Activated B cell treated with CpG ODN at 0.5 μM for 24 hours (primary cell): Measurements from ENCODE around the gene PADI2. TPM values are rescaled to one million over a fixed set of nuclear protein-coding genes. Genes with fewer than 3 reads are reported as not detected.

Source experiments
- ATAC-seq: fragments of 200-7000 bp; cut with Tn5 transposase; one replicate; pipeline ENCODE4 v1.10.0; 2021; ENCODE audit warnings: low read depth, mild to moderate bottlenecking, moderate library complexity
- CTCF ChIA-PET: fragments of 350-600 bp; sonication (Branson Sonifier 250); formaldehyde crosslinking; loops from one replicate; lab custom pipeline; 2021; ENCODE audit warnings: antibody characterized with exemption; lab: Charles Lee
- POLR2A ChIA-PET: fragments of 350-600 bp; sonication (Branson Sonifier 250); formaldehyde crosslinking; loops from one replicate; lab custom pipeline; 2021; ENCODE audit warnings: antibody characterized with exemption; lab: Charles Lee
- DNase-seq: peaks from one replicate; pipeline ENCODE4 v3.0.0; 2022
- H3K27ac Mint-ChIP-seq: one replicate; pipeline ENCODE4 v1.8.0; 2020; ENCODE audit warnings: mixed read lengths
- H3K27me3 Mint-ChIP-seq: one replicate; pipeline ENCODE4 v1.8.0; 2021; ENCODE audit warnings: mixed read lengths
- H3K36me3 Mint-ChIP-seq: one replicate; pipeline ENCODE4 v1.8.0; 2021; ENCODE audit warnings: low read depth, mixed read lengths
- H3K4me1 Mint-ChIP-seq: one replicate; pipeline ENCODE4 v1.8.0; 2021; ENCODE audit warnings: mixed read lengths
- H3K4me3 Mint-ChIP-seq: one replicate; pipeline ENCODE4 v1.8.0; 2020; ENCODE audit warnings: mild to moderate bottlenecking, mixed read lengths
- H3K9me3 Mint-ChIP-seq: one replicate; pipeline ENCODE4 v1.8.0; 2020; ENCODE audit warnings: mixed read lengths
- intact Hi-C: fragments of 100-400 bp; cut with micrococcal nuclease; formaldehyde crosslinking; loops from one replicate; pipeline ENCODE4 v1.15.1; 2024
- total RNA-seq: library from RNA; stranded (reverse); gene quantifications from 2 replicates; pipeline ENCODE4 v1.2.3, GENCODE V29; 2022
- TF ChIP-seq, protein P1 (sequence below): fragments of 200-600 bp; IDR thresholded peaks from one replicate; pipeline ENCODE4 v1.8.0; 2022; ENCODE audit warnings: antibody characterized with exemption, mild to moderate bottlenecking

PADI2 gene
- total RNA-seq, 1 donor from 2014 or later: 7.2 TPM

DNA sequence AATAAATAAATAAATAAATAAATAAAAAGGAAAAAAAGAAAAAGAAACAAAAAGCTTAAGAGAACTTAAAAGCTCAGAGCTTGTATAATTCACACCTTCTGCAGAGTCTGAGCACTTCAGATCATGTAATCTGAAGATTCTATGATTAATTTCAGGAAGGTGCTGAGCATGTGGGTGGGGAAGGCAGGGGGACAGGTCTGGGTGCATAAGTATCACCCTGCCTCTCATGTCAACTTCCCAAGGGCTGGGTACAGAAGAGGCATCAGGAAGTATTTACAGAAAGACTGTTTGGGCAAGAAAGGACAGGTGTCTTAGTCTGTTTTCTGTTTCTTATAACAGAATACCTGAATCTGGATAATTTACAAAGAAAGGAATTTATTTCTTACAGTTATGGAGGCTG, 20.4 kb upstream of the PADI2 start:
- CTCF ChIA-PET: no interaction called here
- intact Hi-C loops: no loop called here
- Mint-ChIP-seq H3K27me3 (peaks cover 3% of the 10 kb centered on the region), H3K4me3 (no peak overlapping the region), H3K27ac (peak overlapping the region; percentile 56), H3K9me3 (no peaks in the 10 kb centered on the region), H3K36me3 (no peaks in the 10 kb centered on the region), H3K4me1 (peaks cover 33% of the 10 kb centered on the region)
- TF ChIP-seq, protein P1, sequence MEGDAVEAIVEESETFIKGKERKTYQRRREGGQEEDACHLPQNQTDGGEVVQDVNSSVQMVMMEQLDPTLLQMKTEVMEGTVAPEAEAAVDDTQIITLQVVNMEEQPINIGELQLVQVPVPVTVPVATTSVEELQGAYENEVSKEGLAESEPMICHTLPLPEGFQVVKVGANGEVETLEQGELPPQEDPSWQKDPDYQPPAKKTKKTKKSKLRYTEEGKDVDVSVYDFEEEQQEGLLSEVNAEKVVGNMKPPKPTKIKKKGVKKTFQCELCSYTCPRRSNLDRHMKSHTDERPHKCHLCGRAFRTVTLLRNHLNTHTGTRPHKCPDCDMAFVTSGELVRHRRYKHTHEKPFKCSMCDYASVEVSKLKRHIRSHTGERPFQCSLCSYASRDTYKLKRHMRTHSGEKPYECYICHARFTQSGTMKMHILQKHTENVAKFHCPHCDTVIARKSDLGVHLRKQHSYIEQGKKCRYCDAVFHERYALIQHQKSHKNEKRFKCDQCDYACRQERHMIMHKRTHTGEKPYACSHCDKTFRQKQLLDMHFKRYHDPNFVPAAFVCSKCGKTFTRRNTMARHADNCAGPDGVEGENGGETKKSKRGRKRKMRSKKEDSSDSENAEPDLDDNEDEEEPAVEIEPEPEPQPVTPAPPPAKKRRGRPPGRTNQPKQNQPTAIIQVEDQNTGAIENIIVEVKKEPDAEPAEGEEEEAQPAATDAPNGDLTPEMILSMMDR: no peak
- POLR2A ChIA-PET: interaction anchor here (4.1 kb wide), 1 partner anchor 12 kb away, joined by 98 read pairs; no protein-coding TSS in a partner anchor
- DNase-seq (no peak), ATAC-seq (no peak)

DNA sequence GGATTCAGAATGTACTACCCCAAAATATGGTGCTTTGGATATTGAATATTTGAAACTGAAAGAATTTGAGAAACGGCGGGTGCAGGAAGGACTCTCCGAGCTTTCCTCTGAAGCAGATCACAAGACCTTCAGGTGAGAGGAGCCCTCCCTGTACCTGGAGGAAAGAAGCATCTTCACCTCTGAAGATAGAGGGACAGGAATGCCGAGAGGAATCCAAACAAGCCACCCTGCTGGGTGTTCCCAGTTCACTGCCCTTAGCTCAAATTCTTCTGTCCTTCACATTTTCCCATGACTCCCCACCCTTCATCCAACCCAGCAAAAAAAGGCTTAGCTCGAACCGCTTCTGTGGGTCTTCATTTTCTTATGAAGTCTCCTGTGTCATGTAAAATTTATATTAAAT, 18.2 kb upstream of the PADI2 start:
- no peak overlapping the region for H3K4me3 Mint-ChIP-seq
- DNase-seq (no peak), ATAC-seq (no peak)
- H3K9me3 Mint-ChIP-seq: no peaks in the 10 kb centered on the region
- H3K36me3 Mint-ChIP-seq: no peaks in the 10 kb centered on the region
- POLR2A ChIA-PET: interaction anchor here (0.7 kb wide), 1 partner anchor 71 kb away, joined by 3 read pairs; no protein-coding TSS in a partner anchor
- intact Hi-C loops: no loop called here
- CTCF ChIA-PET: interaction anchor here (1.2 kb wide), 1 partner anchor 13 kb away, joined by 3 read pairs; no protein-coding TSS in a partner anchor
- peaks cover 3% of the 10 kb centered on the region for H3K27me3 Mint-ChIP-seq
- peaks cover 30% of the 10 kb centered on the region for H3K4me1 Mint-ChIP-seq
- no peak overlapping the region for H3K27ac Mint-ChIP-seq
- TF ChIP-seq, protein P1: no peak

DNA sequence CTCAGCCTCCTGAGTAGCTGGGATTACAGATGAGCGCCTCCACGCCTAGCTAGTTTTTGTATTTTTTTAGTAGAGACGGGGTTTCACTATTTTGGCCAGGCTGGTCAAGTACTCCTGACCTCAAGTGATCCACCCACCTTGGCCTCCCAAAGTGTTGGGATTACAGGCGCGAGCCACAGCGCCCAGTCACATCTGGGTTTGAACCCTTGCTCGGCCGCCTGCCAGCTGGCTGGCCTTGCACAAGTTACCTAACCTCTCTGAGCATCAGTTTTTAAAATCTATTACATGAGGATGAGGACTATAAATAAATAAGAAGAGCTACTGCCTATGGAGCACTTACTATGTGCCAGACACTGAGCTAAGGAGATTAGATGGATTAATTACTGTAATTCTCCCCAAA, 17.7 kb upstream of the PADI2 start:
- DNase-seq: no peak
- intact Hi-C loops: no loop called here
- peaks cover 25% of the 10 kb centered on the region for H3K4me1 Mint-ChIP-seq
- peaks cover 3% of the 10 kb centered on the region for H3K27me3 Mint-ChIP-seq
- CTCF ChIA-PET: interaction anchor here (1.2 kb wide), 1 partner anchor 12 kb away, joined by 3 read pairs; no protein-coding TSS in a partner anchor
- H3K9me3 Mint-ChIP-seq: no peaks in the 10 kb centered on the region
- no peak overlapping the region for H3K27ac Mint-ChIP-seq
- POLR2A ChIA-PET: interaction anchor here (0.7 kb wide), 1 partner anchor 71 kb away, joined by 3 read pairs; no protein-coding TSS in a partner anchor
- no peaks in the 10 kb centered on the region for H3K36me3 Mint-ChIP-seq
- no peak for ATAC-seq
- TF ChIP-seq, protein P1: no peak
- H3K4me3 Mint-ChIP-seq: no peak overlapping the region

DNA sequence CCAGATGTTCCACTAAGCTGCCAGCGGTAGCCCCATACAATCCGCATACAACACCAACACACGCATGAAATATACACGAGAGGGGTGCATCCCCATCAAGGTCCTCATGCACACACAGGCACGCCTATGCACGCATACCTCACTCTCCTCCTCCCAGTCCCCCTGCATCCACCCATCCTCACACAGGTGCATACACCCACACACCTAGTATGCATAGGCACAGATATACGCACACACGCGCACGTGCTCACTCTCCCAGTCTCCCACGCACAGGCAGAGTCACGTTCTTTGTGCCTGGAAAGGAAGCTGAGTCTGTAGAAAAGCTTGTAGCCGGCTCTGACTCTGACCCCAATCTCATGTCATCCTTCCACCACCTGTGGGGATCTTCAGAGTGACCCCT, 16.9 kb upstream of the PADI2 start:
- H3K27me3 Mint-ChIP-seq: peaks cover 3% of the 10 kb centered on the region
- ChIA-PET CTCF (no interaction called here), POLR2A (no interaction called here)
- DNase-seq (no peak), ATAC-seq (no peak)
- TF ChIP-seq, protein P1: no peak
- H3K27ac Mint-ChIP-seq: no peak overlapping the region
- H3K36me3 Mint-ChIP-seq: no peaks in the 10 kb centered on the region
- no peaks in the 10 kb centered on the region for H3K9me3 Mint-ChIP-seq
- peaks cover 18% of the 10 kb centered on the region for H3K4me1 Mint-ChIP-seq
- no peak overlapping the region for H3K4me3 Mint-ChIP-seq
- intact Hi-C loops: no loop called here

DNA sequence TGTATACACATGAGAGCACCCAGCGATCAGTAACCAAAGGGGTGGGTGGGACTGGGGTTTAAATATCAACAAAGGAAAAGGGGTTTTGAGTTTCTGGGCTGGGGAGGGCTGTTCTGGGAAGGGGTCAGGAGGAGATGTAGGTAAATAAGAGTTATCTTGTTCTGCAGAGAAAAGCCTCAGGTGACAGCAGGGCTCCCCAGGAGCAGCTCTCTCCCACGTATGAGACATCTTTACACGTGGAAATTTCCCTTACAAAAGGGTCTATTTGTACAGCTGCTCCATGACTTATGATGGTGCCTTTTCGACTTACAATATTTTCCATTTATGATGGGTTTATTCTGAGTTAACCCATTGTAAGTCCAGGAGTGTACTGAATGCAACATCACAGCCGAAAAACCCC, 16.3 kb upstream of the PADI2 start:
- H3K9me3 Mint-ChIP-seq: no peaks in the 10 kb centered on the region
- H3K4me3 Mint-ChIP-seq: no peak overlapping the region
- CTCF ChIA-PET: no interaction called here
- H3K27me3 Mint-ChIP-seq: peaks cover 3% of the 10 kb centered on the region
- intact Hi-C loops: no loop called here
- peaks cover 11% of the 10 kb centered on the region for H3K4me1 Mint-ChIP-seq
- H3K27ac Mint-ChIP-seq: no peak overlapping the region
- TF ChIP-seq, protein P1: no peak
- ATAC-seq (no peak), DNase-seq (no peak)
- H3K36me3 Mint-ChIP-seq: no peaks in the 10 kb centered on the region
- POLR2A ChIA-PET: no interaction called here
